Activated CD4-positive, CD25-positive, alpha-beta regulatory T cell treated with anti-CD3 and anti-CD28 coated beads, Interleukin-2, amount 50 U/mL, for 16 hours (primary cell): ENCODE data around the gene INPP5J.
"Not testable (repeated sequence)": the region's sequence is repeated elsewhere in the genome, so short reads cannot be mapped to it uniquely, and the experiment has no call there.

Experiments
- DNase-seq: peaks from one replicate; pipeline ENCODE4 v3.0.0-alpha.2; 2020; ENCODE audit warnings: low read depth, low spot score

Gene INPP5J

DNA sequence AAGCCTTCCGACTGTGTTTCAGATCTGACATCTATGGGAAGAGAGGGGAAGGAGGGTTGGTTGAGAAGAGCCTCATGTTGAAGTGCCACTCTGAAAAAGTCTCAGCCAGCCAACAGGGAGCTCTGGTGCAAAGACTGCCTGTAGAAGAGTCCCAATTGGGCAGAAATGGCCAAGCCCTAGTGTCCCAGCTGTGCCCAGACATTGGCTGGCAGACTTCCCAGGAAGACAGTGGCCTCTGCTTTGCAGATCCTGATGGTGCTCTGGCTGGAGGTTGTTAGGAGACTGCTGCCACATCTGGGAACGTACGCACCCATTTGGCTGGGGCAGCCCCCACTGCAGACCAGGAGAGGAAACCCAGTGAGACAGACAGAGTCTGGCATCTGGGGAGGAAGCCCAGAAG lies 20.8 kb downstream of the INPP5J start:
- no peak for DNase-seq

DNA sequence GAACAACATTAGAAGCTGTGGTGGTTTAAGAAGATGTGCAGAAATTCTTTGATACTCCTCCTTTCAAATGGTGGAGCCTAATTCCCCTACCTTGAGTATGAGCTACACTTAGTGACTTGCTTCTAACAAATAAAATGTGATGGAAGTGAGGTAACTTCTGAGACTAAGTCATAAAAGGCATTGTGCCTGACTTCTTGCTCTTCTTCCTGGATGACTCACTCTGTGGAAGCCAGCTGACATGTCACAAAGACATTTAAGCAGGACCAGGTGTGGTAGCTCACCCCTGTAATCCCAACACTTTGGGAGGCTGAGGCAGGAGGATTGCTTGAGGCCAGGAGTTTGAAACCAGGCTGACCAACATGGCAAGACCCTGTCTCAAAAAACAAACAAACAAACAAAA lies 21.5 kb downstream of the INPP5J start:
- no peak for DNase-seq

- no peak for DNase-seq
These were observed 25.7 kb downstream of the INPP5J start for GRCh38 chr22:31148488-31148887.

- DNase-seq, result no peak
These were observed 26.3 kb downstream of the INPP5J start for GRCh38 chr22:31148953-31149627.

DNA sequence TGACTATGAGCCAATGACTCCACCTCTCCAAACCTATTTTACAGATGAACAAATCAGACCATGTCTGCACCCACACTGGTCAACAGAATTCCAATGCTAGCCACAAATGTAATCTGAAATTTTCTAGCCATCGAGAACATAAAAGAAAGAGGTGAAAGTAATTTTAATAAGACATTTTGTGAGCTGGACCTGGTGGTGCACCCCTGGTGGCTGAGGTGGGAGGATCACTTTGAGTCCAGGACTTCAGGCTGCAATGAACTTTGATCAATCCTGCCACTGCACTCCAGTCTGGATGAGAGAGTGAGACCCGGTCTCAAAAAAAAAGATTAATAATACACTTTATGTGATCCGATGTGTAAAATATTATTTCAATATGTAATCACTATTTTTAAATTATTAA lies 27.8 kb downstream of the INPP5J start:
- no peak for DNase-seq

GRCh38 chr22:31151872-31152271 lies 29.1 kb downstream of the INPP5J start:
- DNase-seq, result no peak

DNA sequence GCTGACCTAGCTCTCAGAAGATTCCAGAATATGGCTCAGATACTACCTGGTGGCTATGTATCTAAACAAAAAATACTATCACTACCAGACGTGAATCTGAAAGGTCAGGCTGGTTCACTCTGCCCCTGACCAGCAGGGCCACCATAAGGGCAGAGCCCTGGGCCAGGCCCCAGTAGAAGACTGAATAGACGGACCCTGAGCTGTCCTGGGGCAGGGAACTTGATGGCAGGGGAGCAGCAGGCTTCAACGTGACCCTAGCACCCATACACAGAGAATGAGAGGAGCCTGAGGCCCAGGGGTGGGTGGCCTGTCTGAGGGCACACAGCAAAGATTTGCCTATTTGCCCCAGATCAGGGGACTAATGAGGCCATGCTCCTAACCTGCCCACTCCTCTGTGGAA lies 30.6 kb downstream of the INPP5J start:
- DNase-seq, result no peak

DNA sequence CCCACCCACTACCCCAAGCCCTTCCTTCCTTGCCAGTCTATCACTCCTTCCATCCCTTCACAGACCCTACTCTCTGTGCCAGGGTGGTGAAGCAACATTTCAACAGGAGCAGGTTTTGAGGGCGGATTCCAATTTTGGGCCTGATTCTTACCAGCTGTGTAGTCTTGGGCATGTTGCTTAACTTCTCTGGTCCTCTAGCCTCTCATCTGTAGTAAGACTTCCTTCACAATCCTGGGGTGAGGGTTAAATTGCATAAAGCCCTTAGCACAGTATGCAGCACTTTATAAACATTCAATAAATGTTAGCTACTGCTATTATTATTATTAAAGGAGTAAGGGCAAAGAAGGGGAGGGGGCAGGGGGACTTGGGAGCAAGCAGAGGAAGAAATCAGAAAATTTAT lies 32.2 kb downstream of the INPP5J start:
- DNase-seq, result no peak

DNA sequence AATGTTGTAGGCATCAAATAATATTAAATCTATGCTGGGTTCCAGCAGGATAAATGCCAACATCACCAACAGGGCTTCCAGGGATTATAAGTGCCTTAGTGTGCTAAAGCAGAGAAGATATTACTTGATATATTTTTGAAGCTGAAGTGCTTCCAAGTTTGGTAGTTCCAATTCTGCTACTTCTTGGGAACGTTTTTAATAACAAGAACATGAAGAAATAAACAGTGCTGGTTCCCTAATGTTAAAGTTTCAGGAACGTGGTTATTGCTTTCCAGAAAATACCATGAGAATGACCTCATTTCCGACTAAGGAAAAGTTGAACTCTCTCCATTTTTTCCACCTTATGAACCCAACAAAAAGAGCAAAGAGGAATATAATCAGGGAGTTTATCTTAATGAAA lies 32.7 kb downstream of the INPP5J start:
- no peak for DNase-seq

- no peak for DNase-seq
These were observed 37.7 kb downstream of the INPP5J start for GRCh38 chr22:31160328-31160978.

- DNase-seq, result no peak
These were observed 38.6 kb downstream of the INPP5J start for GRCh38 chr22:31161386-31161785.

DNA sequence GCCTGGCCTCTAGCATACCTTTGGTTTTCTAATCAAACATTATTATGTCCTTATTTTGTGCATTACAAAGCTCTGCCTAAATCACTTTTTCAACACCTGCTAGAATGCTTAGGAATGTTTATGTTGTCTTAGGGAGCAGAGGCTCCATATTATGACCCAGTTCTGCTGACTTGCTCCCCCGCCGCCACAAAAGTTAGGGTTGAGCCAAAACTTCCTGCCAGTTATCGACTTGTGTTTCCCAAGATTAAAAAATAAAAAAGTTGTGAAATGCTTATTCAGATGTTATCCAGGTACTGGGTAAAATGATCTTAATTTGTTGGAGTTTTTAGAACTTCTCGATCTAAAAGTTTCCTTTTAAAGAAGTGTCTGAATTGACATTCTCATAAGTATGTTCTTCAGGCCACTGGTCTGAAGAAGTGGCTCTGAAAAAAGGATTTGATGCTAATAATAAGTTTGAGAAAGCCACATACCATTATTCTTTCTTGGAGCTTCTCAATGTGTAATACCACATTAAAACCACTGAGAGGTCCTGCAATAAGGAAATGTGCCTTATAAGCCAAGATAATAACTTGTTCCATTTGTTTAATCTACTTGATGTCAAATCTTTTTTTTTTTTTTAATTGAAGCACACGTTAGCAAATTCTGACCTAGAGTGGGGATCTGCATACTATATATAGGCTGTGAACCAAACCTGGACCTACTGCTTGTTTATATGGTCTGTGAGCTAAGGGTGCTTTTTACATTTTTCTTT lies 39.4 kb downstream of the INPP5J start:
- no peak for DNase-seq

GRCh38 chr22:31170971-31171370 lies 48.2 kb downstream of the INPP5J start:
- no peak for DNase-seq

- not testable (repeated sequence) for DNase-seq
These were observed 49.0 kb downstream of the INPP5J start for GRCh38 chr22:31171734-31172133.

- no peak for DNase-seq
These were observed 50.8 kb downstream of the INPP5J start for GRCh38 chr22:31173386-31174145.

GRCh38 chr22:31176923-31177322 lies 54.2 kb downstream of the INPP5J start:
- no peak for DNase-seq

DNA sequence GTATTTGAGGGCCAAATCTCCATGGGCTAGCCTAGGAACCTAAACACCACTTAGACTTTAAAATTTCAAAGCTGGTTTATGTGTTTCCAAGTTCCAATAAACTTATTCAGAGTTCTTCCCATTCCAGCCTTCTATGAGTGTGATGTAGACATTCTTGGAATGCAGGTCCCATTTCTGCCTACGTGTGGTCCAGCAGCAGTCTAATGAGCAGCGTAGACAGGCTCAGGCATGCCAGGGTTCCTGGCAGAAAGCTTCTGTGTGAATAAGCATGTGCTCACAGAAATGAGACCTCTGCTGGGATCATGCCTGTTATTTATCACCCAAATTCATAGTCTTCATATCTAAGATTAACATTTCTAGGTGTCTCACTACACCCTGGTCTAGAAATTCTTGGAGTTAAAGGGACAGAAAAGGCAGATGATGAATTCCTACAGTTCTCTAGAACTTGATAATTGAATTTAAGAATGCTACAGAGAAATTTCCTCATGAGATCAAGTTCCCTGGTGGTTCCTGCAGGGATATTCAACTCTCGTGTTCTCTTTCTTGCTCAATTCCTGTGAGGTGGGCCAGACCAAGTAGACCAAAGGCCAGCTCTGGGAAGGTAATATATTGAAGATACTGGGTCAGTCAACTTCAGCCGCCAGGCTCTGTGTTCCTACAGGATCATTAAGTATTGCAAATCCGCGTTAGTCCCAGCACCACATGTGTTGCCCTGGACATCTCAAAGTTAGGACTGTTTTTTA lies 54.8 kb downstream of the INPP5J start:
- DNase-seq, result no peak

GRCh38 chr22:31178859-31179258 lies 56.1 kb downstream of the INPP5J start:
- no peak for DNase-seq

DNA sequence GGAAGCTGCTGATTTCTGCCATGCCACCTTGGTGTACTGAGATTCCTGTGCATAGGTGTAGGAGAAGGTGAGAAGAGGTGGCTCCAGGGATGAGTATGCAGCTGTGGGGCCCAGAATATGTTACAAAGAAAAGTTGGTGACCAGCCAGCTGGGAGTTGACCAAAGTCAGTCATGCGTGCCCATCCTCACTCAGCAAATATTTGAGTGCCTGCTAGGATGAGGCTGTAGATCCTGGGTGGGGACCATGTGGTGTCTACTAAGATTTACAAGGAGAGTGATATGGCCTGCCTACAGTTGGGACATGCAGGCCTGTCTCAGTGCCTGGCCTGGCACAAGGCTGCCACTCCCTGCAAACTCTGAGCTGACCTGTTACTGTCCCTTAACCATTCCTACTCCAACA lies 56.6 kb downstream of the INPP5J start:
- no peak for DNase-seq

- no peak for DNase-seq
These were observed 61.2 kb downstream of the INPP5J start for GRCh38 chr22:31184015-31184414.
